ENCODE results near the gene PTPRN2.

PTPRN2 gene

DNA sequence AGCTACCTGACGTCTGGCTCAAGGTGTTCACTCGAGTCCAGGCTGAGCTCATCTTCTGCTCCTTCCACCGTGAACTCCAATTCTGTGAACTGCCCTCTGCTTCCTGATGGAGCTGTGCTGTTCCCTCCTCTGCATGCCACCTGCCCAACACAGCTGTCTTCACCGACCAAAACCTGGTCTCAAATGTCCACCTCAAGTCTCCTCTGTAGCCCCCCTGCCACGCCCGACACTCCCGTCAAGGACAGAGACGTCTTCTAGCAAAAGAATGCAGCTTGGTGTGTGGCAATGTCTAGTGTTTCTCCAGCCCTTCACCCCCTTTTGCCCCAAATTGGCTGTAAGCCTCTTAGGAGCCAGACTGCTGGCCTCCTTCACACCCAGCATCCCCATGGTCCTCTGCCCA is 945.8 kb downstream of the PTPRN2 start:
- H3K4me3 ChIP-seq (ENCODE audit: low read depth, low read length): no peak overlapping the region
- no peak for DNase-seq (ENCODE audit: low read depth)
- TF ChIP-seq, protein P1, sequence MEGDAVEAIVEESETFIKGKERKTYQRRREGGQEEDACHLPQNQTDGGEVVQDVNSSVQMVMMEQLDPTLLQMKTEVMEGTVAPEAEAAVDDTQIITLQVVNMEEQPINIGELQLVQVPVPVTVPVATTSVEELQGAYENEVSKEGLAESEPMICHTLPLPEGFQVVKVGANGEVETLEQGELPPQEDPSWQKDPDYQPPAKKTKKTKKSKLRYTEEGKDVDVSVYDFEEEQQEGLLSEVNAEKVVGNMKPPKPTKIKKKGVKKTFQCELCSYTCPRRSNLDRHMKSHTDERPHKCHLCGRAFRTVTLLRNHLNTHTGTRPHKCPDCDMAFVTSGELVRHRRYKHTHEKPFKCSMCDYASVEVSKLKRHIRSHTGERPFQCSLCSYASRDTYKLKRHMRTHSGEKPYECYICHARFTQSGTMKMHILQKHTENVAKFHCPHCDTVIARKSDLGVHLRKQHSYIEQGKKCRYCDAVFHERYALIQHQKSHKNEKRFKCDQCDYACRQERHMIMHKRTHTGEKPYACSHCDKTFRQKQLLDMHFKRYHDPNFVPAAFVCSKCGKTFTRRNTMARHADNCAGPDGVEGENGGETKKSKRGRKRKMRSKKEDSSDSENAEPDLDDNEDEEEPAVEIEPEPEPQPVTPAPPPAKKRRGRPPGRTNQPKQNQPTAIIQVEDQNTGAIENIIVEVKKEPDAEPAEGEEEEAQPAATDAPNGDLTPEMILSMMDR (IDR thresholded peaks at IDR 0.05; ENCODE audit: low read depth, low read length, missing control alignments): no peak

DNA sequence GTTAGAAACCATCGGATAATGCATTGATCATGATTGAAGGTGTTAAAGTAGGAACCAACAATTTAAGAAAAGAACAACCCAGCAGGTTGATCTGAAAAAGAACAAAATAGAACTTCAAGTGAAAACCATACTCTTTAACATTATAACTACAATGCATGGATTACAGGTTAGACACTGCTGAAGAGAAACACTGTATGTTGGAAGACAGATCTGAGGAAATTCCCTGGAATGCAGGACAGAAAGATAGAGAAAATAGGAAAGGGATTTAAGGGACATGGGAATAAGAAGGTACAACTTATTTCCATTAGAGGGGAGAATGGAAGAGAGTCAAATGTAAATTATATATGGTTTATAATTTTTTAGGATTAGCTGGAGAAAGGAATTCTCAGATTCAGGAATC is 947.5 kb downstream of the PTPRN2 start:
- TF ChIP-seq, protein P1 (IDR thresholded peaks at IDR 0.05; ENCODE audit: low read depth, low read length, missing control alignments): no peak

DNA sequence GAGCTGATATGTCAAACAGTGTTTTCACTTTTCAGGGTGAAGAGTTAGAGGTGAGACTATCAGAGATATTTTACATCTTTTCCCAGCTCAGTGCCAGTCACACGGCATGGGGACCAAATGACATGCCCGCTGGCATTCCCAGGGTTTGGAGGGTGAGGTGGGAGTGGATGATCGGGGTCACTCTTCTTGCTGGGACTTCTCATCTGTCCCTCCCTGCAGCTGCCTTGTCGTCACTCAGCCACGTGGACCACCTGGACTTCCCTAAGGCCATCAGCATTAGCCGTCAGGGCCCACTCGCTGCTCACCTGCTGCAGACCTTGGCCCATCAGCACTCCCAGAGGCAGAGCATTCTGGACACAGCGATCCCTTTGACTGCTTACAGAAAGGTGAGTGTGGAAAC is 949.1 kb downstream of the PTPRN2 start:
- TF ChIP-seq, protein P1 (IDR thresholded peaks at IDR 0.05; ENCODE audit: low read depth, low read length, missing control alignments): no peak
- H3K4me3 ChIP-seq (ENCODE audit: low read depth, low read length): no peak overlapping the region
- no peak for DNase-seq (ENCODE audit: low read depth)

More for the DNA sequence above, 947.5 kb downstream of the PTPRN2 start:
- no peak overlapping the region for H3K4me3 ChIP-seq (ENCODE audit: low read depth, low read length)
- DNase-seq (ENCODE audit: low read depth): no peak

DNA sequence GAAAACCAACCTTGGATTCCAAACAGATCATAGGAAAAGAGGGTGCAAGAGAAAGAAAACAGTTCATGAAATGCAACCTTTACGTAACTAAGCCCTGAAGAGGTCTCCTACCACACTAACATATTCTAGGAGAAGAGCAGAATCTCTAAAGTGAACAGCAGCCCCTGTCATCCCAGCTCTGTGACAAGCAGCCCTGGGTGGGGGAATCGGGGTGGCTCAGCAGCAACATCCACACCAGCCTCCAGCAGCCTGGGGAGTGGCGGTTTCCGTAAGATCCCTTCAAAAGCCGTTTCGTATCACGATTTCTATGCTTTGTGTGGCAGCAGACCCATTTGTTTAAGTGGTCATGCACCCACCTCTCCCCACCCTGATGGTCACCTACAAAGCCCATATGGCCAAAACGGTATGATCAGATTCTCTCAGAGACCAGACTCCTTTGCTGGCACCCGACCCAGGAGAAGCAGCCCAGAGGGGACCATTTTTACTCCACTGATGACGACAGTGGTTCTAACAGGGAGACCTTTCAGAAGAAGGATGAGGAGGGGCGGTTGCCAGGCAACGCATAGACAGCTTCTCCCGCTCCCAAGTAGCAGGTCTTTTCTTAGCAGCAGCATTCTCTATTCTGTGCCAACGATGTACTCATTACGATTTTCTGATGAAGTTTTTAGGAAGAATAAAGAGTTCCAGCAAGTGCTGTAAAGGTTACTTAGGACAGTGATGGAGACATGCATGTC is 950.2 kb downstream of the PTPRN2 start:
- TF ChIP-seq, protein P1 (IDR thresholded peaks at IDR 0.05; ENCODE audit: low read depth, low read length, missing control alignments): no peak
- no peak for DNase-seq (ENCODE audit: low read depth)
- no peak overlapping the region for H3K4me3 ChIP-seq (ENCODE audit: low read depth, low read length)

DNA sequence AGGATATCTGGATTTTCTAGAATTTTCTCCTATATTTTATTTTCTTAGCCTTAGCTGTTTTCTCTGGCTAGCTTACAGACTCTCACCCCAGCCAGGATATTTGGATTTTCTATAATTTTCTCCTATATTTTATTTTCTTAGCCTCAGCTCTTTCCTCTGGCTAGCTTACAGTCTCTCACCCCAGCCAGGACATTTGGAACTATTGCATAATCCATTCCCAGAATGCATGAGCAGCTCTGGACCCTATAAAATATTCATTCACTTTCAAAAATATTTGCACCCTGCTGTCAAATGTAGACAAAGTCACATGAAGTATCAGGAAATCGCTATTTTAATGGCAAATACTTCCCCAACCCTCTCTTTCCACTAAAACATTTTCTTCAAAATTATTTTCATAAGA is 952.0 kb downstream of the PTPRN2 start:
- TF ChIP-seq, protein P1 (IDR thresholded peaks at IDR 0.05; ENCODE audit: low read depth, low read length, missing control alignments): no peak
- DNase-seq (ENCODE audit: low read depth): no peak
- H3K4me3 ChIP-seq (ENCODE audit: low read depth, low read length): no peak overlapping the region

DNA sequence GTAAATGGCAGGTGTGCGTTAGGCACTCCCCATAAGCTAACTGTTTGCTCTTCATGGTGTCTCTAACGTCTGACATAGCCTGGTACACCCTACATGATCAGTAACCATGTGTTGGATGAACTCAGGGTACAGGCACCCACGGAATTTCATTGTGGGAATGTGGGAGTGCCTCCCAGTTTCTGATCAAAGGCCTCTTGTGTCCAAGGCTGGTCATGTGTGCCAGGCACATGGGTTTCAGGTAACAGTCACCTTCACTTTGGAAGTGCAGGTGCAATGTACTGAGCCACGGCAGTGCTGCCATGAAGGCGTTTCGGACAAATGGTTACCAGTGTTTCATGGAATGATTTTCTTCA is 952.5 kb downstream of the PTPRN2 start:
- DNase-seq (ENCODE audit: low read depth): no peak
- TF ChIP-seq, protein P1 (IDR thresholded peaks at IDR 0.05; ENCODE audit: low read depth, low read length, missing control alignments): no peak
- no peak overlapping the region for H3K4me3 ChIP-seq (ENCODE audit: low read depth, low read length)
